ENCODE measurements around the gene DNAAF3.
"Not testable (repeated sequence)": the region's sequence is repeated elsewhere in the genome, so short reads cannot be mapped to it uniquely, and the experiment has no call there.

Gene DNAAF3

GRCh38 chr19:55166530-55167268 is at the start of gene DNAAF3:
DNAAF3 (minus strand) TSS chr19:55166613; CDS start chr19:55166413, 200 bp downstream.
- peak; percentile 86 for DNase-seq

GRCh38 chr19:55213547-55213946 is 47.1 kb upstream of the DNAAF3 start:
- DNase-seq = no peak

GRCh38 chr19:55212447-55212846 is 46.0 kb upstream of the DNAAF3 start:
- DNase-seq = peak; percentile 32

- DNase-seq = no peak
Measured at GRCh38 chr19:55209693-55210472, 43.5 kb upstream of the DNAAF3 start.

- DNase-seq = no peak
Measured at GRCh38 chr19:55208880-55209692, 42.7 kb upstream of the DNAAF3 start, which contains the start of gene PTPRH. PTPRH (minus strand) TSS chr19:55209501; CDS start chr19:55209433, 68 bp downstream.

GRCh38 chr19:55206664-55207500 is 40.5 kb upstream of the DNAAF3 start:
- DNase-seq = peak; percentile 61

- not testable (repeated sequence) for DNase-seq
Measured at GRCh38 chr19:55202199-55202598, 35.8 kb upstream of the DNAAF3 start.

GRCh38 chr19:55199620-55200204 is 33.3 kb upstream of the DNAAF3 start:
- DNase-seq = no peak

GRCh38 chr19:55198651-55199050 is 32.2 kb upstream of the DNAAF3 start:
- no peak for DNase-seq

GRCh38 chr19:55197528-55197927 is 31.1 kb upstream of the DNAAF3 start:
- DNase-seq = no peak

GRCh38 chr19:55196803-55197202 is 30.4 kb upstream of the DNAAF3 start:
- DNase-seq = no peak

GRCh38 chr19:55193481-55193880 is 27.1 kb upstream of the DNAAF3 start:
- no peak for DNase-seq

GRCh38 chr19:55189403-55189835 is 23.0 kb upstream of the DNAAF3 start:
- no peak for DNase-seq

GRCh38 chr19:55188625-55189024 is 22.2 kb upstream of the DNAAF3 start:
- DNase-seq = no peak

GRCh38 chr19:55186080-55186479 is 19.7 kb upstream of the DNAAF3 start:
- DNase-seq = no peak

- no peak for DNase-seq
Measured at GRCh38 chr19:55181740-55182139, 15.3 kb upstream of the DNAAF3 start.

- DNase-seq = peak; percentile 45
Measured at GRCh38 chr19:55179606-55180484, 13.4 kb upstream of the DNAAF3 start, which contains the start of gene SYT5. SYT5 (minus strand) TSS chr19:55180289; CDS start chr19:55179041, 1,248 bp downstream.

GRCh38 chr19:55178781-55179599 is 12.6 kb upstream of the DNAAF3 start:
- DNase-seq = peak; percentile 97

- DNase-seq = no peak
Measured at GRCh38 chr19:55176076-55176475, 9.7 kb upstream of the DNAAF3 start.

All from CD4-positive, alpha-beta T cell treated with Interleukin-15 for 1 hour (primary cell).